Epithelial cell of proximal tubule (primary cell): Measurements from ENCODE around the gene CHST1. TPM values are rescaled to one million over a fixed set of nuclear protein-coding genes. Genes with fewer than 3 reads are reported as not detected.

Experiments used
- DNase-seq: peaks from one replicate; pipeline ENCODE4 v3.0.0-alpha.2; 2011; ENCODE audit warnings: low read depth
- H3K4me3 ChIP-seq: 2 replicates; pipeline ENCODE4 v1.5.1; 2011; ENCODE audit warnings: low read depth, mild to moderate bottlenecking, low read length
- CTCF ChIP-seq: conservative IDR thresholded peaks from 2 replicates; pipeline ENCODE4 v1.5.1; 2012; ENCODE audit warnings: low read depth, mild to moderate bottlenecking, low read length
- total RNA-seq: library from RNA; depleted of rRNA; stranded (reverse); fragments of >200 nt; gene quantifications from 2 replicates; pipeline ENCODE4 v1.2.3, GENCODE V29; 2015

CHST1 gene
- total RNA-seq, 1 donor from 2014 or later = 1.5 TPM

- TF ChIP-seq CTCF = no peak
- no peak overlapping the region for H3K4me3 ChIP-seq
- DNase-seq = no peak
Observed at GRCh38 chr11:45684440-45684839, 19.0 kb upstream of the CHST1 start.

GRCh38 chr11:45683271-45684058, 18.0 kb upstream of the CHST1 start:
- H3K4me3 ChIP-seq = no peak overlapping the region
- TF ChIP-seq CTCF = no peak
- DNase-seq = no peak

GRCh38 chr11:45679806-45680205, 14.4 kb upstream of the CHST1 start:
- no peak overlapping the region for H3K4me3 ChIP-seq
- no peak for TF ChIP-seq CTCF
- no peak for DNase-seq

- TF ChIP-seq CTCF = no peak
Observed at GRCh38 chr11:45678976-45679375, 13.6 kb upstream of the CHST1 start.

GRCh38 chr11:45677770-45678512, 12.5 kb upstream of the CHST1 start:
- DNase-seq = no peak
- H3K4me3 ChIP-seq = no peak overlapping the region
- TF ChIP-seq CTCF = no peak

More at GRCh38 chr11:45678976-45679375, 13.6 kb upstream of the CHST1 start:
- H3K4me3 ChIP-seq = no peak overlapping the region
- no peak for DNase-seq

- no peak for DNase-seq
- no peak overlapping the region for H3K4me3 ChIP-seq
- no peak for TF ChIP-seq CTCF
Observed at GRCh38 chr11:45676522-45677095, 11.2 kb upstream of the CHST1 start.
